Subcutaneous adipose tissue (tissue), 4 donors: ENCODE measurements around the gene LNPEP. TPM values are rescaled to one million over a fixed set of nuclear protein-coding genes. Genes with fewer than 3 reads are reported as not detected.

ENCODE experiments used
- total RNA-seq, 4 donors: library from RNA; depleted of rRNA; stranded (reverse); fragments of >200 nt; gene quantifications; one replicate each; pipeline ENCODE4 v1.1.0, GENCODE V29; 2016
- TF ChIP-seq, protein P1 (sequence below): fragments of 450-650 bp; IDR thresholded peaks from one replicate; pipeline ENCODE4 v1.5.1; 2016; ENCODE audit warnings: low read depth, mild to moderate bottlenecking, control low read depth, antibody characterized with exemption, moderate library complexity

LNPEP gene
- total RNA-seq, 4 donors from 2014 or later = 74.0 to 135 (median 94.5) TPM

- TF ChIP-seq, protein P1, sequence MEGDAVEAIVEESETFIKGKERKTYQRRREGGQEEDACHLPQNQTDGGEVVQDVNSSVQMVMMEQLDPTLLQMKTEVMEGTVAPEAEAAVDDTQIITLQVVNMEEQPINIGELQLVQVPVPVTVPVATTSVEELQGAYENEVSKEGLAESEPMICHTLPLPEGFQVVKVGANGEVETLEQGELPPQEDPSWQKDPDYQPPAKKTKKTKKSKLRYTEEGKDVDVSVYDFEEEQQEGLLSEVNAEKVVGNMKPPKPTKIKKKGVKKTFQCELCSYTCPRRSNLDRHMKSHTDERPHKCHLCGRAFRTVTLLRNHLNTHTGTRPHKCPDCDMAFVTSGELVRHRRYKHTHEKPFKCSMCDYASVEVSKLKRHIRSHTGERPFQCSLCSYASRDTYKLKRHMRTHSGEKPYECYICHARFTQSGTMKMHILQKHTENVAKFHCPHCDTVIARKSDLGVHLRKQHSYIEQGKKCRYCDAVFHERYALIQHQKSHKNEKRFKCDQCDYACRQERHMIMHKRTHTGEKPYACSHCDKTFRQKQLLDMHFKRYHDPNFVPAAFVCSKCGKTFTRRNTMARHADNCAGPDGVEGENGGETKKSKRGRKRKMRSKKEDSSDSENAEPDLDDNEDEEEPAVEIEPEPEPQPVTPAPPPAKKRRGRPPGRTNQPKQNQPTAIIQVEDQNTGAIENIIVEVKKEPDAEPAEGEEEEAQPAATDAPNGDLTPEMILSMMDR = no peak
Measured at GRCh38 chr5:97073420-97073819, 137.5 kb downstream of the LNPEP start.

DNA sequence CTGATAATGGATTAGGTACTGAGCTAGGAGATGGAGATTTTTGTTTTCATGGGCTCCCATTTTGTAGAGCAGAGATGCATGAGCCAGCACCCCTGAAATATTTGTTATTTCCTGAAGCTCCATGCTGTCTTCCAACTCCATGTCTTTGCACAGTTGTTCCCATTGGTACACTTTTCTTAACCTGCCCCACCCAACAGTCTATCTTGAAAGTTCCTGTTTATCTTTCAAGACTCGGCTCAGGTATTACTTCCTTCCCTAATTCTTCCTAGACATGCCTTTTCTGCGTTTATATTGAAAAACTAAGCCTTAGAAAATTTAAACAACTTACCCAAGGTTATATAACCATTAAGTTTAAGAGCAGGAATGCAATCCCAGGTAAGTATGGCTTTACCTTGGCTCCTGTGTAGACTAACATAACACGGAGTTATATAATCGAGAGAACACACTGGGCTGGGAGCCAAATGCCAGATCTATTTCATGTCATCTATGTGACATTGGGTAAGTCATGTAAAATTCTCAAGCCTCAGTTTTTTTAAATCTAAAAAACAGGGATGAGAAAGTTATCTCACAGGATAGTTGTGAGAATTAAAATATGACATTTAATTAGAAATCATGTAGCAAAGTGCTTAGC, 139.1 kb downstream of the LNPEP start:
- TF ChIP-seq, protein P1 = no peak

- TF ChIP-seq, protein P1 = no peak
Measured at GRCh38 chr5:97075649-97076048, 139.8 kb downstream of the LNPEP start.

DNA sequence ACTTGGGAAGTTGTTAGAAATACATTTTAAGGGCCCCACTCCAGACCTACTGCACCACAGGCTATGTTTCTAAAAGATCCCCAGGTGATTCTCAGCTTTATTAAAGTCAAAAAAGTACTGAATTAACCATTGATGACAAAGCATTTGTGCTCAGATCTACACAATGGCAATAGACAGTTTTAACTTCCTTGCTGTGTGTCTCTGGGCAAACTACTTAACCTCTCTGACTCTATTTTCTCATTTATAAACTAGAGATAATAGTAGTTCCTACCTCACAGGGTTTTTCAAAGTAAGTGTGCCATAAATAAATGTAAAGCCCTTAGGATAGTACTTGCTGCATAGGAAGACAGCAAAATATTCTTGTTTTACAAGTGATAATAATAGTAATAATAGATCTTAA, 140.2 kb downstream of the LNPEP start:
- TF ChIP-seq, protein P1 = no peak

GRCh38 chr5:97077246-97077645, 141.4 kb downstream of the LNPEP start:
- TF ChIP-seq, protein P1 = no peak

- TF ChIP-seq, protein P1 = no peak
Measured at GRCh38 chr5:97078958-97079743, 143.3 kb downstream of the LNPEP start.

DNA sequence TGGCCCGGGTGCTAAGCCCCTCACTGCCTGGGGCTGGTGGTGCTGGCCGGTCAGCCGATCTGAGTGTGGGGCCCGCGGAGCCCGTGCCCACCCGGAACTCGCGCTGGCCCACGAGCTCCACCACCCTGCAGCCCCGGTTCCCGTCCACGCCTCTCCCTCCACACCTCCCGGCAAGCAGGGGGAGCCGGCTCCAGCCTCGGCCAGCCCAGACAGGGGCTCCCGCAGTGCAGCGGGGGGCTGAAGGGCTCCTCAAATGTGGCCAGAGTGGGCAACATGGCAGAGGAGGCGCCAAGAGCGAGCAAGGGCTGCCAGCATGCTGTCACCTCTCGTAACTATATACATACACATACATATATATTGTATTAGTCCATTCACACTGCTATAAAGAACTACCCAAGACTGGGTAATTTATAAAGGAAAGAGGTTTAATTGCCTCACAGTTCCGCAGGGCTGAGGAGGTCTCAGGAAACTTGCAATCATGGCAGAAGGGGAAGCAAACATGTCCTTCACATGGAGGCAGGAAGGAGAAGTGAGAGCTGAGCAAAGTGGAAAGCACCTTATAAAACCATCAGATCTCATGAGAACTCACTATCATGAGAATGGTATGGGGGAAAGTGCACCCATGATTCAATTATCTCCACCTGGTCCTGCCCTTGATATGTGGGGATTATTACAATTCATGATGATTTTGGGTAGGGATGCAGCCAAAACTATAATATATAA, 149.7 kb downstream of the LNPEP start:
- TF ChIP-seq, protein P1 = no peak
